ENCODE measurements around the gene SEC61B.

Gene SEC61B

DNA sequence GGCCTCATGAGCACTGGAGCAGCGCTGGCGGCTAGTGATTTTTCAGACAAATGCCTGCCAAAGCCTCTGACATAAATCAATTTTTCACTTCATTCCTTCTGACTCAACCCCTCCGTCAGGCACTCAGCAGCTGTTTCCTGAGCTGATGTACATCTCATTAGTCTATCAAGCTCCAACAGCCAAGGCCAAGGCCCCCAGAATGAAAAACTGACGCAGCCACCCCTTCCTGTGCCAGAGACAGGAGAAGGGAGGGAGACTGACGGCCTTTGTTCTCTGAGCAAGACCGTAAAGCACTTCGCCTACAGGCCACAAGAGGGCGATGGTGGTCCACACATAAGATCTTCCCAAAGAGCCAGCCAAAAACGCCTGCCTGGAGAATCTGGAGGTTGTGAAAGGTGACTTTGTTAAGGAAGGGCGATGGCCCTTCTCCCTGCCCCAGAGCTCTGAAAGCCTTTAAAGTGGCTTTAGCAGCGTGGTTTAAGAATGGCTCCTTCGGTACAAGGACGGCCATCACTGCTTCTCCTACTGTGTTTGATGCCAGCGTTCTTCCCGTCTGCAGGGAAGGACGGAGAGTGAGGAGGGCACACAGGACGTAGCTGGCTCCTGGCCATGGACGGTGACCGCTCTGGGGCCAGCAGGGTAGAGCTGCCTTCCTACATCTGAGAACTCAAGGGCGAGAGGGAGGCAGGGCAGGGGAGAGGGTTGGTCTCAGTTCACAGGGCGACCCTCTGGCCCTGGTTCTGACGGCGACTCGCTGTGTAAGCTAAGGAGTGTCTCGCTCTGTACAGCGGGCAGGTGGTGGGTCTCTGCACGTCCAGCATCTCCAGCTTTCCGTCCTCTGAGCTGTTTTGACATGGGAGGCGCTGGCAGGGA lies 37.4 kb upstream of the SEC61B start:
- H3K4me3 ChIP-seq (ENCODE audit: low read depth, low read length), result no peak overlapping the region

GRCh38 chr9:99185348-99185632 lies 36.8 kb upstream of the SEC61B start:
- H3K4me3 ChIP-seq (ENCODE audit: low read depth, low read length), result no peak overlapping the region

More for the DNA sequence above, 37.4 kb upstream of the SEC61B start:
- TF ChIP-seq, protein P1, sequence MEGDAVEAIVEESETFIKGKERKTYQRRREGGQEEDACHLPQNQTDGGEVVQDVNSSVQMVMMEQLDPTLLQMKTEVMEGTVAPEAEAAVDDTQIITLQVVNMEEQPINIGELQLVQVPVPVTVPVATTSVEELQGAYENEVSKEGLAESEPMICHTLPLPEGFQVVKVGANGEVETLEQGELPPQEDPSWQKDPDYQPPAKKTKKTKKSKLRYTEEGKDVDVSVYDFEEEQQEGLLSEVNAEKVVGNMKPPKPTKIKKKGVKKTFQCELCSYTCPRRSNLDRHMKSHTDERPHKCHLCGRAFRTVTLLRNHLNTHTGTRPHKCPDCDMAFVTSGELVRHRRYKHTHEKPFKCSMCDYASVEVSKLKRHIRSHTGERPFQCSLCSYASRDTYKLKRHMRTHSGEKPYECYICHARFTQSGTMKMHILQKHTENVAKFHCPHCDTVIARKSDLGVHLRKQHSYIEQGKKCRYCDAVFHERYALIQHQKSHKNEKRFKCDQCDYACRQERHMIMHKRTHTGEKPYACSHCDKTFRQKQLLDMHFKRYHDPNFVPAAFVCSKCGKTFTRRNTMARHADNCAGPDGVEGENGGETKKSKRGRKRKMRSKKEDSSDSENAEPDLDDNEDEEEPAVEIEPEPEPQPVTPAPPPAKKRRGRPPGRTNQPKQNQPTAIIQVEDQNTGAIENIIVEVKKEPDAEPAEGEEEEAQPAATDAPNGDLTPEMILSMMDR (IDR thresholded peaks at IDR 0.05; ENCODE audit: borderline replicate concordance, insufficient read depth, low read depth, low read length), result peak; percentile 87

GRCh38 chr9:99185934-99186333 lies 36.1 kb upstream of the SEC61B start:
- TF ChIP-seq, protein P1 (IDR thresholded peaks at IDR 0.05; ENCODE audit: borderline replicate concordance, insufficient read depth, low read depth, low read length), result no peak
- H3K4me3 ChIP-seq (ENCODE audit: low read depth, low read length), result no peak overlapping the region

More at GRCh38 chr9:99185348-99185632, 36.8 kb upstream of the SEC61B start:
- TF ChIP-seq, protein P1 (IDR thresholded peaks at IDR 0.05; ENCODE audit: borderline replicate concordance, insufficient read depth, low read depth, low read length), result no peak

GRCh38 chr9:99187311-99187710 lies 34.8 kb upstream of the SEC61B start:
- TF ChIP-seq, protein P1 (IDR thresholded peaks at IDR 0.05; ENCODE audit: borderline replicate concordance, insufficient read depth, low read depth, low read length), result no peak
- H3K4me3 ChIP-seq (ENCODE audit: low read depth, low read length), result no peak overlapping the region

DNA sequence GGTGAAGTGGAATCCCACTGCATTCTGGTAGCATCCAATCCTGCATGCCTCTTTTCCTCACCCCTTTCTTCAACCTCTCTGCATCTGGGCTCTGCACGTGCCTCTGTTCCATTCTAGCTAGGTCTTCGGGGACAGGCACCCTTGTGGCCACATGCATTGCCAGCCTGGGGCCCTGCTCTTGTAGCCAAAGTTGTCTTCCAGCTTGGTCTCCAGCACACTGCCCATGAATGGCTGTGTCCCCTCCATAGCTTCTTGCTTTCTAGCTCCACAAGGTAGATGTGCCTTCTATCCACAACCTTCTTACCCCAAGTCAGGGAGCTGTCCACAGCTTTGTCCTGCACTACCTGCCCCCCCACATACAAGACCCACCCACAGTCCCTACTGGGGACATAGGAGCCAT lies 32.9 kb upstream of the SEC61B start:
- TF ChIP-seq, protein P1 (IDR thresholded peaks at IDR 0.05; ENCODE audit: borderline replicate concordance, insufficient read depth, low read depth, low read length), result no peak
- no peak overlapping the region for H3K4me3 ChIP-seq (ENCODE audit: low read depth, low read length)

DNA sequence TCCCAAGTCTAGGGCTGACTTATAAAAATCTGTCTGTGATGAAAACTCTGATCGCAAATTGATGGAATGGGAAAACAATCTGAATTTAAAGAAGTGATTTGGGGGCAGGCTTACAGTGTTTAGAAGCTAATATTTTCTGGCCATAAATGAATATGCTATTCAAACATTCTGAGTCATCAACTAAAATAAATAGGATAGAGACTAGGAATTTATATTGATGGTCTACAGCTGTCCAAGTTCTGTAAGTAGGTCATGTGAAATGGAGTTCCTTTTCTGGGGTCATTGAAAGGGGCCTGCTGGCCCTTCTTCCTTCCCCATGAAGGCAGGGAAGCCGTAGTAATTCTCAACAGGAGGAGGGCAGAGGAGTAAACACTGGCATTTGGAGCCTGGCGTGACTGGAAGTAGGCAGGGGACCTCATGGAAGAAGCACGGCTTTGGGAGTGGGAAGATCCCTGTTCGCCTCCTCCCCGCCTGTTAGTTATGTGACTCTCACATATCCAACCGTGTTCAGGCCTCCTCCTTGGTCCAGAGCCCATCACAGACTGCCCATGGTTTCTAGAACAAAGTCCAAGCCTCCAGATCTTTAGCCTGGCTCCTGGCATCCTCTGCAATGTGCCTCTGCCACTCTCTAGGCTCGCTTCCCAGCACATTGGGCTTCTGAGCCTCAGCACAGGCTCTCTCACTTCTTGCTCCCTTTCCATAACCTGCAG lies 32.0 kb upstream of the SEC61B start:
- no peak overlapping the region for H3K4me3 ChIP-seq (ENCODE audit: low read depth, low read length)
- TF ChIP-seq, protein P1 (IDR thresholded peaks at IDR 0.05; ENCODE audit: borderline replicate concordance, insufficient read depth, low read depth, low read length), result no peak
